ENCODE results near the gene SIPA1. TPM values are rescaled to one million over a fixed set of nuclear protein-coding genes. Genes with fewer than 3 reads are reported as not detected.

The SIPA1 gene
- polyA plus RNA-seq, 1 experiment: 11.4 TPM

DNA sequence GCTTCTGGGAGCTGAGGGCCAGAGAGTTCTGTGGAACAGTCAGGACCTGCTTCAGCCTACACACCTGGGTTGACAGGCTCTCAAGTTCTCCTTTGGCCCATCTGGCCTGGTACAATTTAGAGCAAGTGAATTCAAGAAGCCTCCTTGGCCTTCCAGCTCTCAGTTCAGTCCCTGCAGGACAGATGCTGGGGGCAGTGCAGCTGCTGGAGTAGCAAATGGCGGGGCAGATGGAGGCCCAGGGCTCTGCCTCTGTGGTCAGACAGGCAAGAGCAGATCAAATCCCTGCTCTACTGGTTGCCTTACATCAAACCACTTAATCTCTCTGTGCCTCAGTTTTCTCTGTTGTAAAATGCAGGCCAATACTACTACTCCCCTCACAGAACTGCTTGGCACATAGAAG is 33.6 kb upstream of the SIPA1 start:
- POLR2A ChIA-PET: interaction anchor here (0.9 kb wide), 1 partner anchor 9 kb away, joined by 4 read pairs; no protein-coding TSS in a partner anchor
- CTCF ChIA-PET: interaction anchor here (0.5 to 4.5 kb wide), 4 partner anchors 11 to 213 kb away, joined by 3 to 28 read pairs (median 4); no protein-coding TSS in a partner anchor
- no peak for DNase-seq (ENCODE audit: low read depth, low spot score)
- no peaks in the 10 kb centered on the region for H3K27me3 ChIP-seq (ENCODE audit: control insufficient read depth, insufficient read depth, low read length)
- H3K4me3 ChIP-seq (ENCODE audit: low read depth, low read length): no peak overlapping the region
- TF ChIP-seq, protein P1, sequence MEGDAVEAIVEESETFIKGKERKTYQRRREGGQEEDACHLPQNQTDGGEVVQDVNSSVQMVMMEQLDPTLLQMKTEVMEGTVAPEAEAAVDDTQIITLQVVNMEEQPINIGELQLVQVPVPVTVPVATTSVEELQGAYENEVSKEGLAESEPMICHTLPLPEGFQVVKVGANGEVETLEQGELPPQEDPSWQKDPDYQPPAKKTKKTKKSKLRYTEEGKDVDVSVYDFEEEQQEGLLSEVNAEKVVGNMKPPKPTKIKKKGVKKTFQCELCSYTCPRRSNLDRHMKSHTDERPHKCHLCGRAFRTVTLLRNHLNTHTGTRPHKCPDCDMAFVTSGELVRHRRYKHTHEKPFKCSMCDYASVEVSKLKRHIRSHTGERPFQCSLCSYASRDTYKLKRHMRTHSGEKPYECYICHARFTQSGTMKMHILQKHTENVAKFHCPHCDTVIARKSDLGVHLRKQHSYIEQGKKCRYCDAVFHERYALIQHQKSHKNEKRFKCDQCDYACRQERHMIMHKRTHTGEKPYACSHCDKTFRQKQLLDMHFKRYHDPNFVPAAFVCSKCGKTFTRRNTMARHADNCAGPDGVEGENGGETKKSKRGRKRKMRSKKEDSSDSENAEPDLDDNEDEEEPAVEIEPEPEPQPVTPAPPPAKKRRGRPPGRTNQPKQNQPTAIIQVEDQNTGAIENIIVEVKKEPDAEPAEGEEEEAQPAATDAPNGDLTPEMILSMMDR (IDR thresholded peaks at IDR 0.05; ENCODE audit: low read depth, low read length): no peak
- H3K27ac ChIP-seq (ENCODE audit: low read depth, low read length): no peak overlapping the region
- no peaks in the 10 kb centered on the region; the same call in 1 of the 2 replicates for H3K9me3 ChIP-seq (ENCODE audit: control insufficient read depth, insufficient read depth, low read length)

DNA sequence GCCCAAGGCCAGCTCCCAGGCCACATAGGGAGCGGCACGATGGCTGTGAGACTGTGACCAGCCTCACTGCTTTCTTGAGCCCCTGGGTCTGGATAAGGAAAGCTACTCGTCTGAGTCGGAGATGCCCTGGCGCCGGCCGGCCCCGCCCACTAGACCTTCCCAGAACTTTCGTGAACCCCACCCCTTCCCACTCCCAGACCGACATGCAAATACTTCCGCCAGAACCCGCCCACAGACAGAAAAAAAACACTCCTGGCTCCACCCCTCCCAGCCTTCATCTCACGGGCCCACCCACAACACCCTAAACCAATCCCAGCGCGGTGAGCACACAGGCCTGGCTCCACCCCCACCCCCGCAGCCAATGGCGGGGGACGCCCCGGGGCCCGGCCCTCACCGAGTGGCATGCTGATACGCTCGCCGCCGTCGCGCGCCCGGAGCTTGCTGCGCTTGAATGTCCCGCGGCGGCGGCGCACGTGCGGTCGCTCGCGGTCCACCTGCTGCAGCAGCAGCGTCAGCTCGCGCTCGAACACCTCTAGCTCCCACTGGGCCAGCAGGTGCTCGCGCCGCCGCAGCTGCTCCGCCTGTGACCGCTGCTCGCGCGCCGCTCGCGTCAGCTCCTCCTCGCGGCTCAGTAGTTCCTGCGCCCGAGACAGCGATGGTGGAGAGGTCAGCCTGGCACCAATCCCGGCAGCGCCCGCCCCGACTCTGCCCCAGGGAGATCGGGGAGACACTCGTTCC is 30.9 kb upstream of the SIPA1 start:
- Histone ChIP-seq H3K4me3 (ENCODE audit: low read depth, low read length) (peak overlapping the region; percentile 32; the same call in 1 of the 2 replicates), H3K9me3 (ENCODE audit: control insufficient read depth, insufficient read depth, low read length) (no peaks in the 10 kb centered on the region; the same call in 1 of the 2 replicates), H3K27me3 (ENCODE audit: control insufficient read depth, insufficient read depth, low read length) (no peaks in the 10 kb centered on the region), H3K27ac (ENCODE audit: low read depth, low read length) (peak overlapping the region; percentile 31)
- POLR2A ChIA-PET: interaction anchor here (0.8 to 1.3 kb wide), 5 partner anchors 9 to 66 kb away, joined by 3 to 6 read pairs (median 3); partner anchors contain the start of genes EHBP1L1, PCNX3 and RELA
- peak; percentile 82 for DNase-seq (ENCODE audit: low read depth, low spot score)
- TF ChIP-seq, protein P1 (IDR thresholded peaks at IDR 0.05; ENCODE audit: low read depth, low read length): no peak
- CTCF ChIA-PET: interaction anchor here (0.6 to 1.3 kb wide), 2 partner anchors 34 to 63 kb away, joined by 4 to 6 read pairs; partner anchors contain the start of gene FAM89B

DNA sequence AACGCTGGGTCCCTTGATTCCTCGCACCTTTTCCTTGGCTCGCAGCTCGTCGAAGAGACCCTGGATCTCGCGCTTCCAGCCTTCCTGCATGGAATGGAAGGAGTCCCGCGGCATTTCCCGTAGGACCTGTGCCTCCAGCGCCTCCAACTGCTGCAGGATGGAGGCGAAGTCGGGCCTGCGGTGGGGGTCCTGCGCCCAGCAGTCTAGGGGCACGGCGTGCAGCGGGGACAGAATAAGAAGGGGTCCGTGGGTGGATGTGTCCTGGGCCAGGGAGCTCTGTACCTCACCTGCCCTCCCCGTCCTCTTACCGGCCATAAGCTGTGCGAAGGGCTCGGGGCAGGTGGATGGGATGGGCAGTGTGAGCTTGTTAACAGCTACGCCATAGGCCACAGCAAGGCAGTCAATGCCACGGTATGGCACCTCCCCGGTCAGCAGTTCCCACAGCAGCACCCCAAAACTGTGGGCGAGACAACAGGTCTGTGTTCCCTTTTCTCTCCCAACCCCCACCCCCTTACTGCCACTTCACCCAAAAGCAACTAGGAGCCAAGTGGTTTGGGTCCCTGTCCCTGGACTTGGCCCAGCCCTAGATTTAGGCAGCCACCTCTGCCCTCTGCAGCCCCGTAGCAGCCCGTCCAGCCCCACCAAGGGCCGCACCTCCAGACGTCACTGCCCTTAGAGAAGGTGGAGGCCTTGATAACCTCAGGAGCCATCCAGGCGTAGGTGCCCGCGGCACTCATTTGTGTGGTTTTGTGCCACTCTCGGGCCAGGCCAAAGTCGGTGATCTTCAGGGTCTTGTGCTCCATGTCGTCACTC is 30.1 kb upstream of the SIPA1 start:
- ChIA-PET POLR2A (interaction anchor here (0.8 to 1.3 kb wide), 5 partner anchors 8 to 67 kb away, joined by 3 to 6 read pairs (median 3); partner anchors contain the start of genes EHBP1L1, PCNX3 and RELA), CTCF (interaction anchor here (1.3 kb wide), 1 partner anchor 35 kb away, joined by 4 read pairs; the partner anchor contains the start of gene FAM89B)
- TF ChIP-seq, protein P1 (IDR thresholded peaks at IDR 0.05; ENCODE audit: low read depth, low read length): no peak
- Histone ChIP-seq H3K9me3 (ENCODE audit: control insufficient read depth, insufficient read depth, low read length) (no peaks in the 10 kb centered on the region; the same call in 1 of the 2 replicates), H3K27ac (ENCODE audit: low read depth, low read length) (no peak overlapping the region), H3K27me3 (ENCODE audit: control insufficient read depth, insufficient read depth, low read length) (no peaks in the 10 kb centered on the region), H3K4me3 (ENCODE audit: low read depth, low read length) (peak overlapping the region; percentile 32; the same call in 1 of the 2 replicates)
- no peak for DNase-seq (ENCODE audit: low read depth, low spot score)

DNA sequence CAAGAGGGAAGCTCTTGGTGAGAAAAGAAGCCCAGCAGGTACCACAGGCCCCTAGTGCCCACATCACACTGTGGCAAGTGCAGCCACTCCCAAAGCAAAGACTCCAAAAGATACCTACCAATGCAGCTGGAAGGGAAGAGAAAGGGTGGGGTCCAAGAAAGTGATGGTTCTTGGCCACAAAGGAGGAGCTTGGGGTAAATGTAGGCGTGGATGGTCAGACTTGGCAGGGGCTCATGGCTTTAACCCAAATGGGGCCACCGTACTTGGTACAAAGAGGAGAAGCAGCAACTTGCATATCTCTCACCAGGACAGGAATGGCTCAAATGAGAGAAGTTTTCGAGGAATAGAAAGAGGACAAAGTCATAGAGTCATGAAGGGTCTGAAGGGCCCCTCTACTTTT is 28.7 kb upstream of the SIPA1 start:
- no peak for DNase-seq (ENCODE audit: low read depth, low spot score)
- POLR2A ChIA-PET: no interaction called here
- H3K4me3 ChIP-seq (ENCODE audit: low read depth, low read length): no peak overlapping the region
- CTCF ChIA-PET: interaction anchor here (1.2 kb wide), 1 partner anchor 15 kb away, joined by 6 read pairs; no protein-coding TSS in a partner anchor
- H3K27me3 ChIP-seq (ENCODE audit: control insufficient read depth, insufficient read depth, low read length): no peaks in the 10 kb centered on the region
- H3K9me3 ChIP-seq (ENCODE audit: control insufficient read depth, insufficient read depth, low read length): no peaks in the 10 kb centered on the region; the same call in 1 of the 2 replicates
- H3K27ac ChIP-seq (ENCODE audit: low read depth, low read length): no peak overlapping the region
- TF ChIP-seq, protein P1 (IDR thresholded peaks at IDR 0.05; ENCODE audit: low read depth, low read length): no peak
